Trophoblast cell (in vitro differentiated cells and primary cell): Measurements from ENCODE around the gene CD81.
A peak's percentile ranks its signal among the peaks of the same experiment; 100 is the strongest.

Experiments used
- DNase-seq, 2 donors: peaks; one replicate each; pipeline ENCODE4 v3.0.0-alpha.2; 2016
- H2AFZ ChIP-seq: 2 replicates; pipeline ENCODE4 v1.6.1; 2013; ENCODE audit warnings: low read length, moderate library complexity, mild to moderate bottlenecking; ENCODE audit not compliant: insufficient read depth, poor library complexity
- H2AK5ac ChIP-seq: 2 replicates; pipeline ENCODE4 v1.6.1; 2013; ENCODE audit warnings: mild to moderate bottlenecking, low read length
- H2BK120ac ChIP-seq: 2 replicates; pipeline ENCODE4 v1.6.1; 2013; ENCODE audit warnings: low read length, mild to moderate bottlenecking, moderate library complexity; ENCODE audit not compliant: insufficient read depth, poor library complexity
- H2BK12ac ChIP-seq: 2 replicates; pipeline ENCODE4 v1.6.1; 2013; ENCODE audit warnings: mild to moderate bottlenecking, low read length, moderate library complexity
- H2BK5ac ChIP-seq: 2 replicates; pipeline ENCODE4 v1.6.1; 2013; ENCODE audit warnings: low read length, low read depth, moderate library complexity, mild to moderate bottlenecking; ENCODE audit not compliant: poor library complexity
- H3K14ac ChIP-seq: 2 replicates; pipeline ENCODE4 v1.6.1; 2013; ENCODE audit warnings: mild to moderate bottlenecking, low read length
- H3K18ac ChIP-seq: 2 replicates; pipeline ENCODE4 v1.6.1; 2013; ENCODE audit warnings: mild to moderate bottlenecking, low read length
- H3K23ac ChIP-seq: 2 replicates; pipeline ENCODE4 v1.6.1; 2013; ENCODE audit warnings: low read length
- H3K27ac ChIP-seq: 2 replicates; pipeline ENCODE4 v1.5.1; 2013; ENCODE audit warnings: low read depth, mild to moderate bottlenecking, inconsistent platforms, low read length, moderate library complexity
- H3K27me3 ChIP-seq: 2 replicates; pipeline ENCODE4 v1.6.1; 2013; ENCODE audit warnings: inconsistent platforms, mild to moderate bottlenecking, low read length, moderate library complexity; ENCODE audit not compliant: insufficient read depth
- H3K36me3 ChIP-seq, 2 experiments: 1 replicate in 1 of 2; 2 replicates in 1 of 2; pipeline ENCODE4 v1.6.1; 2013; ENCODE audit warnings: low read length in 2 of 2, mild to moderate bottlenecking in 2 of 2, moderate library complexity in 1 of 2; ENCODE audit not compliant: insufficient read depth in 2 of 2, control insufficient read depth in 1 of 2
- H3K4ac ChIP-seq: 2 replicates; pipeline ENCODE4 v1.6.1; 2013; ENCODE audit warnings: low read depth, mild to moderate bottlenecking, low read length, moderate library complexity
- H3K4me1 ChIP-seq, 2 experiments: 1 replicate in 1 of 2; 2 replicates in 1 of 2; pipeline ENCODE4 v1.6.1; 2013; ENCODE audit warnings: low read length in 2 of 2, mild to moderate bottlenecking in 2 of 2, moderate library complexity in 1 of 2; ENCODE audit not compliant: insufficient read depth in 2 of 2, control insufficient read depth in 1 of 2
- H3K4me2 ChIP-seq: 2 replicates; pipeline ENCODE4 v1.6.1; 2013; ENCODE audit warnings: inconsistent platforms, mild to moderate bottlenecking, low read length, moderate library complexity
- H3K4me3 ChIP-seq: 2 replicates; pipeline ENCODE4 v1.5.1; 2013; ENCODE audit warnings: mild to moderate bottlenecking, low read depth, low read length, inconsistent platforms
- H3K79me1 ChIP-seq: one replicate; pipeline ENCODE4 v1.6.1; 2013; ENCODE audit warnings: low read length
- H3K79me2 ChIP-seq: 2 replicates; pipeline ENCODE4 v1.6.1; 2013; ENCODE audit warnings: low read length, mild to moderate bottlenecking; ENCODE audit not compliant: control insufficient read depth, insufficient read depth, poor library complexity
- H3K9ac ChIP-seq: 2 replicates; pipeline ENCODE4 v1.6.1; 2013; ENCODE audit warnings: mild to moderate bottlenecking, low read length
- H3K9me3 ChIP-seq: 2 replicates; pipeline ENCODE4 v1.6.1; 2013; ENCODE audit warnings: low read depth, mild to moderate bottlenecking, control low read depth, inconsistent platforms, low read length; ENCODE audit not compliant: insufficient read depth
- H4K12ac ChIP-seq: 2 replicates; pipeline ENCODE4 v1.6.1; 2013; ENCODE audit warnings: low read depth, mild to moderate bottlenecking, low read length, moderate library complexity
- H4K8ac ChIP-seq: 2 replicates; pipeline ENCODE4 v1.6.1; 2013; ENCODE audit warnings: low read depth, mild to moderate bottlenecking, low read length, moderate library complexity
- H4K91ac ChIP-seq: one replicate; pipeline ENCODE4 v1.6.1; 2013; ENCODE audit warnings: low read depth, mild to moderate bottlenecking, low read length, moderate library complexity
- WGBS: extraction: QIAGEN DNeasy Blood & Tissue Kit; methylation state at CpG from one replicate; pipeline ENCODE4 v1.1.7; 2013; ENCODE audit warnings: missing lambda C conversion rate; ENCODE audit not compliant: insufficient read length, insufficient coverage; ENCODE audit errors: extremely low coverage; 5-methylcytosine and 5-hydroxymethylcytosine counted together

Gene CD81

GRCh38 chr11:2359557-2359956 lies 17.6 kb upstream of the CD81 start:
- no CpG with 5 or more reads among the region's 9 CpGs for WGBS

GRCh38 chr11:2360081-2360642 lies 16.9 kb upstream of the CD81 start:
- H4K8ac ChIP-seq: no peak overlapping the region
- H3K4me3 ChIP-seq: no peak overlapping the region
- no peak overlapping the region for H3K27ac ChIP-seq
- H3K36me3 ChIP-seq: no peaks in the 10 kb centered on the region
- peaks cover 24% of the 10 kb centered on the region for H3K9me3 ChIP-seq
- H4K91ac ChIP-seq: no peak overlapping the region
- H3K4ac ChIP-seq: no peak overlapping the region
- WGBS: no CpG with 5 or more reads among the region's 14 CpGs
- H4K12ac ChIP-seq: no peak overlapping the region
- no peak overlapping the region for H2BK120ac ChIP-seq
- no peaks in the 10 kb centered on the region for H3K4me1 ChIP-seq
- no peak overlapping the region for H3K18ac ChIP-seq
- DNase-seq: no peak
- no peak overlapping the region for H2BK12ac ChIP-seq
- H2AK5ac ChIP-seq: no peak overlapping the region
- no peaks in the 10 kb centered on the region for H3K79me2 ChIP-seq
- no peak overlapping the region for H2AFZ ChIP-seq
- no peak overlapping the region for H3K4me2 ChIP-seq
- no peak overlapping the region for H3K14ac ChIP-seq
- no peaks in the 10 kb centered on the region for H3K27me3 ChIP-seq
- H2BK5ac ChIP-seq: no peak overlapping the region
- H3K23ac ChIP-seq: no peak overlapping the region
- H3K9ac ChIP-seq: no peak overlapping the region
- no peaks in the 10 kb centered on the region for H3K79me1 ChIP-seq

More at GRCh38 chr11:2359557-2359956, 17.6 kb upstream of the CD81 start:
- no peak overlapping the region for H2BK120ac ChIP-seq
- H4K91ac ChIP-seq: no peak overlapping the region
- no peak overlapping the region for H2BK12ac ChIP-seq
- no peaks in the 10 kb centered on the region for H3K27me3 ChIP-seq
- peak overlapping the region; percentile 44 for H3K4me3 ChIP-seq
- no peak overlapping the region for H3K4ac ChIP-seq
- H2AFZ ChIP-seq: no peak overlapping the region
- no peak overlapping the region for H4K12ac ChIP-seq
- no peak for DNase-seq
- H3K79me2 ChIP-seq: no peaks in the 10 kb centered on the region
- H2BK5ac ChIP-seq: no peak overlapping the region
- H2AK5ac ChIP-seq: no peak overlapping the region
- H3K9me3 ChIP-seq: peaks cover 23% of the 10 kb centered on the region
- H3K9ac ChIP-seq: no peak overlapping the region
- H3K23ac ChIP-seq: no peak overlapping the region
- no peaks in the 10 kb centered on the region for H3K79me1 ChIP-seq
- H3K14ac ChIP-seq: no peak overlapping the region
- no peak overlapping the region for H3K27ac ChIP-seq
- H3K4me2 ChIP-seq: no peak overlapping the region
- H3K18ac ChIP-seq: no peak overlapping the region
- no peak overlapping the region for H4K8ac ChIP-seq
- H3K36me3 ChIP-seq: no peaks in the 10 kb centered on the region
- no peaks in the 10 kb centered on the region for H3K4me1 ChIP-seq

- Histone ChIP-seq H3K4ac (no peak overlapping the region), H3K27me3 (no peaks in the 10 kb centered on the region), H4K12ac (no peak overlapping the region), H3K27ac (no peak overlapping the region), H3K4me3 (no peak overlapping the region), H3K9ac (no peak overlapping the region), H4K8ac (no peak overlapping the region), H2BK5ac (no peak overlapping the region), H3K4me2 (no peak overlapping the region), H3K4me1 (no peaks in the 10 kb centered on the region), H4K91ac (no peak overlapping the region), H2BK12ac (no peak overlapping the region), H3K14ac (no peak overlapping the region), H2AK5ac (no peak overlapping the region), H2AFZ (no peak overlapping the region), H3K23ac (peak overlapping the region; percentile 38), H2BK120ac (no peak overlapping the region), H3K36me3 (no peaks in the 10 kb centered on the region), H3K9me3 (peaks cover 16% of the 10 kb centered on the region), H3K18ac (no peak overlapping the region), H3K79me2 (no peaks in the 10 kb centered on the region), H3K79me1 (no peaks in the 10 kb centered on the region)
- WGBS: no CpG with 5 or more reads among the region's 9 CpGs
- DNase-seq: no peak
Observed at GRCh38 chr11:2361565-2361964, 15.5 kb upstream of the CD81 start.

- Histone ChIP-seq H3K36me3 (no peaks in the 10 kb centered on the region), H3K4me2 (no peak overlapping the region)
Observed at GRCh38 chr11:2362414-2362813, 14.7 kb upstream of the CD81 start.

More at GRCh38 chr11:2362414-2362813, 14.7 kb upstream of the CD81 start:
- Histone ChIP-seq H3K23ac (no peak overlapping the region), H3K79me1 (no peaks in the 10 kb centered on the region), H4K12ac (no peak overlapping the region), H3K4me3 (no peak overlapping the region), H3K4ac (no peak overlapping the region), H4K8ac (no peak overlapping the region), H3K18ac (no peak overlapping the region), H2BK120ac (no peak overlapping the region), H3K14ac (no peak overlapping the region), H3K79me2 (no peaks in the 10 kb centered on the region), H2AFZ (no peak overlapping the region), H3K9me3 (peaks cover 15% of the 10 kb centered on the region), H3K4me1 (no peaks in the 10 kb centered on the region), H2BK5ac (no peak overlapping the region), H4K91ac (no peak overlapping the region), H3K9ac (no peak overlapping the region), H3K27ac (no peak overlapping the region), H2AK5ac (no peak overlapping the region), H2BK12ac (no peak overlapping the region), H3K27me3 (no peaks in the 10 kb centered on the region)
- no CpG with 5 or more reads among the region's 7 CpGs for WGBS
- no peak for DNase-seq
